GM12892 (cell line): ENCODE results near the gene SNTN.

Source experiments
- DNase-seq: peaks from one replicate; pipeline ENCODE4 v3.0.0; 2011; ENCODE audit not compliant: insufficient read length
- FAIRE-seq: peaks from 2 replicates; lab custom pipeline; 2011; peaks lifted over from hg19 to GRCh38; lab: Jason Lieb, UNC
- POLR2A ChIP-seq: IDR thresholded peaks from 2 replicates; pipeline ENCODE4 v1.6.1; 2011; ENCODE audit warnings: low read depth, low read length, control low read depth
- POLR2AphosphoS5 ChIP-seq: IDR thresholded peaks from 2 replicates; pipeline ENCODE4 v1.6.1; 2011; ENCODE audit warnings: low read depth, low read length, control low read depth
- TAF1 ChIP-seq: IDR thresholded peaks from 2 replicates; pipeline ENCODE4 v1.6.1; 2011; ENCODE audit warnings: low read depth, mild to moderate bottlenecking, control low read depth, low read length, borderline replicate concordance

The SNTN gene

DNA sequence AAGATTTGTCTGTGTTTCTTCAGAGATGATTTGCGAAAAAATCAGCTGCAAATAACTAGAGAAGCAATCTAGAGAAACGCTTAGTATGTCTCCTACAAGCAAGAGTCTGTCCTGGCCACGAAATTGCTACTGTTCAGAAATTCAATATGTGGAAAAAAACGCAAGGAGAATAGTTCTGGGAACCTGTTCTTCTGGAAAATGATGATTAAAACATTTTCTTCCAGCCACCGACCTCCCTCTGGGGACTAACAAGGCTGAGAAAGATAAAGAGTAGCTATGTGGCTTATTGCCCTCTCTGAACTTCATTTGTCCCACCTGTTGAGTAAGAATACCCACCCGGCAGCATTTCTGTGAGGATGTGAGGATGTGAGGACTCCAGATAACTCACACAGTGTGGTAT is 31.6 kb downstream of the SNTN start:
- DNase-seq (no peak), FAIRE-seq (no peak)
- TF ChIP-seq POLR2AphosphoS5 (no peak), TAF1 (no peak), POLR2A (no peak)

DNA sequence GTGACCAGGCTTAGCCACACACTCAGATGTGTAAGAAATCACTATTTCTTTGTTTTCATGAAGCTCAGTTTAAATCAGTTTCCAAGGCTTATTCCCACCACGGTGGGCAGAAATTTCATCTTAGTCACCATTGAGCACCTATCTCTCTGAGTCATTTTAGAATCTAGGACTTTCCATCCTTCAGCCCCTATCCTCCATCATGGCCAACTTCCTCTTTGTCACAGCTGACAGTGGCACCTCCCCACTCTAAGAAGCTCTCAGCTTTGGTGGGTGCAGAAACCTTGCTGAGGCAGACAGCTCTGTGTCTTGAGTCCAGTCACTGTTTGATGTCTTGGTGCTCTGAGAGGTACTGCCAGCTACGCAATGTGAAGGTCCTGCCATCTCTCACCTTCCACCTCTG is 32.9 kb downstream of the SNTN start:
- FAIRE-seq (peak; percentile 5), DNase-seq (no peak)
- TF ChIP-seq POLR2AphosphoS5 = no peak
- TF ChIP-seq POLR2A = no peak
- no peak for TF ChIP-seq TAF1

DNA sequence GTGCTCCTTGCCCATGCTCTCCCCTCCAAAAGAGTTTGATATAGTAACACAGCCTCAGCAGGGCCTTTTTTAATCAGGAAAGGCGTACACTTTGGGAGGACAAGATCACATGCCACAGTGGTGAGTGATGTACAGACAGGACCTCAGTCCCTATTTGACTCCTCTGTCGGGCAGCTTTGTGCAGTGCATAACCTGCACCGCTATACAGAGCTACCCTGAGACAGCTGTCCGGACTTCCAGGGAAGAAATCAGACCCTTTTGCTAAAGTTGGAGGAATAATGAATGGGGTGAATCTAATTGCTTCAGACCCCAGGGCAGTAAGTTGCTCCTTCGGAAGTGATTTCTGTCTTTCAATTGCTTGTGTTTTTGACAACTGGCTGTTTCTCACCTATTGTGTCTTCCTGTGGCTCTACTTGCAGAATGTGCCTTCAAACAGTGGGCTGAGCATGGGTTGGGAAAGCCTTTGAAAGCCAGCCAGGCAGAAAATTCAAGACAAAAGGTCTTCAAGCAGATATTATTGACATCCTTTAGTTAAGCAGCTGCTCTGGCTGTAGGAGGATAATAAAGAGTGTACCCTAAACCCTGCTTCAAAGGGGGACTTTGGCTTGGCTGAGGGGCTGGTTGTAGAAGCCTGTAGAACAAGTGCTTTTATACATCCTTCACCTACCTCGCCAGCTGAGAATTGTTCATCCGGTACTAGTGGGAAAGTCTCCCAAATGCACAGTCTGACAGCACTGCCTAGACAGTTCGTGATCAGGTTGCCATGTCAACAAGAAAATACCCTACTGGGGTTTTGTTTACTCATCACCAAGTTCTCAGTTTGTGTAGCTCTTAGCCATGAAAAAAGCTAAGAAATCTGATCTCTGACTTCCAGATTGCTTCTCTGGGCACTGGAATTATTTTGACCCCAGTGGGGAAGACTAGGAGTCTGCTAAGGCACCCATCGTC is 35.1 kb downstream of the SNTN start:
- TF ChIP-seq POLR2A (no peak), POLR2AphosphoS5 (no peak), TAF1 (no peak)
- DNase-seq (no peak), FAIRE-seq (no peak)

DNA sequence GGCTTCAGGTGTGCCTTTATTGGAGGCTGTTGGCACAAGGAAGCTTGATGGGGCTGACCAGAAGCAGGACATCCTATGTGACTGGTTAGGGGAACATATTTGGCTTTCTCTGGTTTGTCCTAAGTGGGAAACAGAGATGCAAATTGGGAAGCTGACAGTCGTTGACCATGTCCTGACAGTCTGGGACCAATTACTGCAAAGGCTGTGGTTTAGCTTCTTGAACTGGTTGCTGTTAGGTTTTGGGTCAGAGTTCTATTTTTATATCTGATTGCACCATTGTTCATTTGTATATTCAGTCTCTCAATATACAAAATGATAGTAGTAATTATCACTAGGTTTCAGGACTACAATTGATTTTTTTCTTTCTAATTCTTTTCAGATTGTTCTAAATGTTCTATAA is 36.8 kb downstream of the SNTN start:
- DNase-seq (no peak), FAIRE-seq (no peak)
- TF ChIP-seq TAF1 = no peak
- TF ChIP-seq POLR2A = no peak
- no peak for TF ChIP-seq POLR2AphosphoS5

DNA sequence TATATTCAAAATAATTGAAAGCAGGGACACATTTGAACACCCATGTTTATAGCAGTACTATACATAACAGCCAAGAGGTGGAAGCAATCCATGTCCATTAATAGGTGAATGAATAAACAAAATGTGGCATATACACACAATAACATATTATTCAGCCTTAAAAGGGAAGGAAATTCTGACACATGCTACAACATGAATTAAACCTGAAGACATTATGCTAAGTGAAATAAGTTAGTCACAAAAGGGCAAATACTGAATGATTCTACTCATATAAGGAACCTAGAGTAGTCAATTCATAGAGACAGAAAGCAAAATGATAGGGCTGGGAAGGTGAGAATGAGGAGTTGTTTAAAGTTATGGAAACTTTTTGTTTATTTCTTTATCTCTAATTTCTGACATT is 40.9 kb downstream of the SNTN start:
- DNase-seq = no peak
- no peak for FAIRE-seq
- TF ChIP-seq POLR2A = no peak
- no peak for TF ChIP-seq POLR2AphosphoS5
- no peak for TF ChIP-seq TAF1

DNA sequence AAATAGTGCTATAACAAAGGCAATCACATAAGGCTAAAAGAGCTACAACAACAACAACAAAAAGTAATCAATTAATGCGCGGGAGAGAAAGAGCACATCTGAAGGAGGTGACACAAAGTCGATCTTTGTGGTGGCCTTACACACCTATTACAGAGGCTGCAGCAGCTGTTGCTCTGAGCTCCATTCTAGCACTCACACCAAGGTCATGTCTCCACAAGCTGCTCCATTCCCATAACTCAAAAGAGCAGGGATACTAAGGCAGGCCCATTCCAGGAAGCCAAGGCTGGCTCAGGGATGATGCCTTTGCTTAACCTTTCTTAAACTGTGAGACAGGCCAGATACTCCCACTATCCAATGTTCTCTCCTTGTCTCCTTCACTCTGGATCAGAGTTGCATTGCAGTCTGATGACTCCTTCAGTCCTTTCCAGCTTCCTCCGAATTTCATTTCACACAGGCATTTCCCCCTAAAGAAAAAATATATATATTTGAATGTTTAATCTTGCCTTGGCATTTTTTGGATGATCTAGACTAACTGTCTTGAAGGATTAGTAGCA is 52.7 kb downstream of the SNTN start:
- DNase-seq (no peak), FAIRE-seq (no peak)
- TF ChIP-seq POLR2A (no peak), TAF1 (no peak), POLR2AphosphoS5 (no peak)

DNA sequence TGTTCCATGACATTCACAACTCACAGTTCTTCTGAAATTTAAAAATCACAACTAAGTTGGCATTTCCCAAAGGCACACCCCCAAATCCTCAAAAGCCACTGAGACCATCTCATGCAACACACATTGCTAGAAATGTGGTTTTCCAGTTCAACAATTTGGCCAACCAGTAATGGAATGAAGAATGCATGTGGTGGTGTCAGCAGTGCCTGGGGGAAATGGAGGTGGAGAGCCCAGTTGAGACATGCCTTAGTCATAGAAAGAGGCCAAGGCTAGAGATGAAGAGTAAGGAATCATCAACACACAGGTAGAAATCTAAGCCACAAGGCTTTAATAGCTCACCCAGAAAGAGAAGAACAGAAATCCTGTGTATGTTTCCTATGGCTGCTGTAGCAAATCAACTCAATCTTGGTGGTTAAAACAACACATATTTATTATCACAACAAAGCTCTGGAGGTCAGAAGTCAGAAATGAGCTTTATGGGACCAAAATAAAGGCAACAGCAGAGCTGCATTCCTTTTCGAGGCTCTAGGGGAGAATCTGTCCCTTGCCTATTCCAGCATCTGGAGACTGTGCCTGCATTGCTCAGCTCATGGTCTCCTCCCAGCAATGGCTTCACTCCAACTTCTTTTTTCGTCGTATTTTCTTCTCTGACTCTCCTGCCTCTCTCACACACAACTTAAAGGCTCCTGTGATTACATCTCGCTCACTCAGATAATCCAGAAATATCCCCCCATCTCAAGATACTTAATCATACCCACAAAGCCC is 54.0 kb downstream of the SNTN start:
- DNase-seq (no peak), FAIRE-seq (no peak)
- TF ChIP-seq POLR2AphosphoS5 (no peak), POLR2A (no peak), TAF1 (no peak)

DNA sequence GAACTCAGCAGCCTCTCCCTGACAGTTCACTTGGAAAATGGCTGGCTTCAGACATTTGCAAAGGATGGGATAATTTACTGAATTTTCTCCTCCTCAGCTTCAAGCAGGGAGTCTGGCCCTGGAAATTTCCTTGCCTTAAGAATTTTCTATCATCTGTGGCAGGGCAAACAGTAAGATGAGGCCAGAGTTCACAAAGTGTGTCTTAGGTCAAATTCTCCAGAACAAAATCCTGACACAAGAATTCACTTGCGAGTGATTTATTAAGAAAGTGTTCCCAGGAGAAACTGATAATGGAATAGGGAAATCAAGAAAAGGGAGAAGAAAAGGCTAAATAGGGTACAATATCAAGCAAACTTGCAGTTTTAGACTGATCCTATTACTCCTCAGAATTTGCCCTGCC is 55.3 kb downstream of the SNTN start:
- no peak for TF ChIP-seq POLR2AphosphoS5
- DNase-seq (no peak), FAIRE-seq (no peak)

DNA sequence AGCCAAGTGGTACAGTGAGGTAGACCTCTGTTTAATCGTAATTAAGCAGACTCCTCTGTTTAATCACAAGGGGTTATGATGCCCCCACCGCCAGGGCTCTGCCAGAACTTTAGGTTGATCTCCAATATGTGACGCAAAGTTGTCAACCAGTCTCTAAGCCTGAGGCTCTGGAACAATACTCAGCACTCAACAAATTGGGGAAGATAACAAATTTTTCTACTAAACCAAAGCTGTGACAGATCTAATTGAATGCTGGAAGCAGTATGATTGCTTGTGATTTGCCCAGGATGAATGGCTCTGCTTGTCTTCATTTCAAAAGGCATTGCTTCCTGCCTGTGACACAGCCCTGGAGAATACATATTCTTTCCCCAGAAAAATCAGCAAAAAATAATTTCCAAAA is 57.1 kb downstream of the SNTN start:
- no peak for DNase-seq
- FAIRE-seq = no peak
- TF ChIP-seq POLR2A (no peak), TAF1 (no peak), POLR2AphosphoS5 (no peak)
